ENCODE data around the gene FRY. TPM values are rescaled to one million over a fixed set of nuclear protein-coding genes. Genes with fewer than 3 reads are reported as not detected.

Gene FRY
- total and polyA plus RNA-seq, 2 of the 13 experiments (the other 11 are each of a cell fraction or from before 2014, with no cell fraction given) = 8.2 to 13.1 TPM

GRCh38 chr13:32002873-32003272, 28.7 kb upstream of the FRY start:
- Histone ChIP-seq H3K79me2 (ENCODE audit: insufficient read depth, low read length) (no peaks in the 10 kb centered on the region), H4K20me1 (ENCODE audit: insufficient read depth, low read length) (no peaks in the 10 kb centered on the region), H3K4me3 (replicated peaks in 1 of 3; ENCODE audit: insufficient read depth in 1 of 3, low read depth in 2 of 3, low read length in 3 of 3) (no peak overlapping the region), H2AFZ (ENCODE audit: low read length) (no peak overlapping the region), H3K27ac (ENCODE audit: extremely low read length, insufficient read depth, low read length) (no peak overlapping the region), H3K27me3 (ENCODE audit: control insufficient read depth in 1 of 2, insufficient read depth in 2 of 2, low read length in 2 of 2) (peaks cover 2 to 3% of the 10 kb centered on the region in 2 experiments; a peak in 1 of 5 replicates), H3K9ac (ENCODE audit: insufficient read depth, low read depth, low read length) (no peak overlapping the region), H3K36me3 (replicated peaks in 1 of 2; ENCODE audit: control insufficient read depth in 1 of 2, insufficient read depth in 2 of 2, low read length in 2 of 2) (no peaks in the 10 kb centered on the region), H3K4me1 (ENCODE audit: insufficient read depth, low read length) (peaks cover 8% of the 10 kb centered on the region), H3K9me3 (ENCODE audit: low read length) (no peaks in the 10 kb centered on the region), H3K4me2 (ENCODE audit: low read depth, low read length) (no peak overlapping the region)
- ChIA-PET POLR2A (no interaction called here), CTCF (ENCODE audit: low intra/inter-chr PET ratio, low total read pairs) (no interaction called here)
- FAIRE-seq (no peak), ATAC-seq (no peak), DNase-seq (ENCODE audit: low spot score) (no peak)
- TF ChIP-seq ZNF83 (CRISPR knock-in tag; IDR thresholded peaks at IDR 0.05; ENCODE audit: borderline replicate concordance) (no peak), ARNT (IDR thresholded peaks at IDR 0.05) (no peak), ZBTB39 (CRISPR knock-in tag; IDR thresholded peaks at IDR 0.05) (no peak), PAWR (CRISPR knock-in tag; IDR thresholded peaks at IDR 0.05; ENCODE audit: borderline replicate concordance) (no peak), SATB2 (CRISPR knock-in tag; IDR thresholded peaks at IDR 0.05) (no peak), ZNF335 (CRISPR knock-in tag; IDR thresholded peaks at IDR 0.05) (no peak), TEAD3 (CRISPR knock-in tag; optimal IDR thresholded peaks at IDR 0.05; ENCODE audit: borderline replicate concordance) (no peak), ZNF800 (CRISPR knock-in tag; IDR thresholded peaks at IDR 0.05) (no peak), E2F2 (CRISPR knock-in tag; IDR thresholded peaks at IDR 0.05; ENCODE audit: borderline replicate concordance) (no peak), ZSCAN22 (CRISPR knock-in tag; IDR thresholded peaks at IDR 0.05) (no peak), ZSCAN5A (CRISPR knock-in tag; IDR thresholded peaks at IDR 0.05; ENCODE audit: borderline replicate concordance) (no peak), NAIF1 (CRISPR knock-in tag; IDR thresholded peaks at IDR 0.05; ENCODE audit: borderline replicate concordance) (no peak)
- BruUV-seq (replicated peaks) = no TSS peak
- intact Hi-C loops (cut with micrococcal nuclease; ENCODE audit: unreplicated experiment) (loop anchor here (10.0 kb wide), 1 partner anchor 88 kb away; no protein-coding TSS in a partner anchor), in situ Hi-C loops (cut with HindIII; ENCODE audit: extremely low pct_ligation_motif_present, low pct_unique_long_range_greater_than_20kb) (no loop called here)
- WGBS (ENCODE audit: low lambda C conversion rate) = 0% methylated on average over 3 of the region's 3 CpGs

All from HepG2 (cell line).